IMR-90 (cell line): ENCODE data around the gene TTYH3. TPM values are rescaled to one million over a fixed set of nuclear protein-coding genes. Genes with fewer than 3 reads are reported as not detected.

Experiments used
- ATAC-seq: fragments of 200-7000 bp; cut with Tn5 transposase; 2 replicates; pipeline ENCODE4 v1.9.1; 2020; ENCODE audit warnings: low read depth, mild to moderate bottlenecking, moderate library complexity
- BruUV-seq: library from RNA; stranded (reverse); fragments of 400-500 nt; replicated peaks from 2 replicates; lab custom pipeline; 2021; lab: Mats Ljungman, UMichigan
- CTCF ChIA-PET: fragments of 300-600 bp; formaldehyde crosslinking; extraction: SDS; loops from one replicate; lab custom pipeline; 2021; ENCODE audit warnings: antibody characterized with exemption; lab: Yijun Ruan, JAX
- POLR2A ChIA-PET: fragments of 300-600 bp; sonication (Branson Sonifier 250); formaldehyde crosslinking; loops from one replicate; lab custom pipeline; 2022; ENCODE audit warnings: antibody characterized with exemption; ENCODE audit not compliant: unreplicated experiment; lab: Charles Lee
- DNase-seq: peaks from one replicate; pipeline ENCODE4 v3.0.0; 2013
- H2AFZ ChIP-seq: replicated peaks from 2 replicates; pipeline ENCODE3; 2013; ENCODE audit warnings: low read length, mild to moderate bottlenecking; ENCODE audit not compliant: poor library complexity
- H2AK5ac ChIP-seq: 2 replicates; pipeline ENCODE4 v1.6.1; 2013; ENCODE audit warnings: low read depth, low read length, inconsistent platforms
- H2AK9ac ChIP-seq: replicated peaks from 2 replicates; pipeline ENCODE3; 2013; ENCODE audit warnings: mild to moderate bottlenecking, low read depth, low read length, moderate library complexity; ENCODE audit not compliant: poor library complexity
- H2BK120ac ChIP-seq: 2 replicates; pipeline ENCODE4 v1.6.1; 2013; ENCODE audit warnings: low read depth, low read length, inconsistent platforms
- H2BK15ac ChIP-seq: 3 replicates; pipeline ENCODE4 v1.6.1; 2013; ENCODE audit warnings: low read depth, low read length, inconsistent platforms
- H2BK20ac ChIP-seq: 2 replicates; pipeline ENCODE4 v1.6.1; 2013; ENCODE audit warnings: low read depth, mild to moderate bottlenecking, inconsistent platforms, low read length, moderate library complexity
- H2BK5ac ChIP-seq: 2 replicates; pipeline ENCODE4 v1.6.1; 2013; ENCODE audit warnings: mild to moderate bottlenecking, low read depth, low read length, inconsistent platforms; ENCODE audit not compliant: poor library complexity, severe bottlenecking
- H3K14ac ChIP-seq: replicated peaks from 2 replicates; pipeline ENCODE4 v1.6.1; 2013; ENCODE audit warnings: low read depth, low read length, inconsistent platforms
- H3K18ac ChIP-seq: 2 replicates; pipeline ENCODE4 v1.6.1; 2013; ENCODE audit warnings: low read depth, low read length, control low read depth
- H3K23ac ChIP-seq: 2 replicates; pipeline ENCODE4 v1.6.1; 2013; ENCODE audit warnings: low read depth, low read length, inconsistent platforms
- H3K27ac ChIP-seq: 2 replicates; pipeline ENCODE4 v1.5.1; 2013; ENCODE audit warnings: mild to moderate bottlenecking, control low read depth, low read length; ENCODE audit not compliant: insufficient read depth
- H3K27me3 ChIP-seq: 2 replicates; pipeline ENCODE4 v1.6.1; 2013; ENCODE audit warnings: low read length; ENCODE audit not compliant: control insufficient read depth, insufficient read depth
- H3K36me3 ChIP-seq: 2 replicates; pipeline ENCODE4 v1.6.1; 2013; ENCODE audit warnings: low read length, mixed read lengths; ENCODE audit not compliant: control insufficient read depth, insufficient read depth
- H3K4ac ChIP-seq: 2 replicates; pipeline ENCODE4 v1.6.1; 2013; ENCODE audit warnings: low read depth, low read length, inconsistent platforms
- H3K4me1 ChIP-seq: 2 replicates; pipeline ENCODE4 v1.6.1; 2013; ENCODE audit warnings: low read length, mixed read lengths; ENCODE audit not compliant: control insufficient read depth, insufficient read depth
- H3K4me2 ChIP-seq: 2 replicates; pipeline ENCODE4 v1.6.1; 2013; ENCODE audit warnings: low read depth, mild to moderate bottlenecking, control low read depth, low read length, moderate library complexity
- H3K4me3 ChIP-seq: 2 replicates; pipeline ENCODE4 v1.5.1; 2013; ENCODE audit warnings: low read depth, mild to moderate bottlenecking, control low read depth, low read length, moderate library complexity; ENCODE audit not compliant: insufficient read depth
- H3K56ac ChIP-seq: 2 replicates; pipeline ENCODE4 v1.6.1; 2013; ENCODE audit warnings: low read length, inconsistent platforms; ENCODE audit not compliant: insufficient read depth; ENCODE audit errors: extremely low read depth
- H3K79me1 ChIP-seq, 2 experiments: 2 replicates each; pipeline ENCODE4 v1.6.1; 2013; ENCODE audit warnings: low read length in 2 of 2, inconsistent platforms in 1 of 2, low read depth in 1 of 2
- H3K9ac ChIP-seq: 2 replicates; pipeline ENCODE4 v1.6.1; 2013; ENCODE audit warnings: low read depth, low read length, control low read depth
- H3K9me1 ChIP-seq: 2 replicates; pipeline ENCODE4 v1.6.1; 2013; ENCODE audit warnings: low read length, inconsistent platforms; ENCODE audit not compliant: insufficient read depth
- H3K9me3 ChIP-seq: 2 replicates; pipeline ENCODE4 v1.6.1; 2013; ENCODE audit warnings: low read length; ENCODE audit not compliant: control insufficient read depth, insufficient read depth
- H4K20me1 ChIP-seq: 2 replicates; pipeline ENCODE4 v1.6.1; 2013; ENCODE audit warnings: low read length, inconsistent platforms; ENCODE audit not compliant: insufficient read depth
- H4K5ac ChIP-seq: 2 replicates; pipeline ENCODE4 v1.6.1; 2013; ENCODE audit warnings: mild to moderate bottlenecking, low read depth, low read length, control low read depth
- H4K8ac ChIP-seq, 2 experiments: 2 replicates each; pipeline ENCODE4 v1.6.1; 2013; ENCODE audit warnings: low read depth in 2 of 2, low read length in 2 of 2, control low read depth in 1 of 2, inconsistent platforms in 1 of 2
- H4K91ac ChIP-seq: 2 replicates; pipeline ENCODE4 v1.6.1; 2013; ENCODE audit warnings: low read depth, low read length, inconsistent platforms; ENCODE audit not compliant: insufficient read depth
- ELK1 ChIP-seq: fragments of 150-350 bp; IDR thresholded peaks from 2 replicates; pipeline ENCODE4 v1.6.1; 2016; ENCODE audit warnings: low read depth, mild to moderate bottlenecking, low read length, moderate library complexity, borderline replicate concordance
- WGBS, 2 experiments: methylation state at CpG; one replicate each; pipeline versions ENCODE4 v1.1.5 to v1.1.7; 2013; ENCODE audit warnings: missing lambda C conversion rate in 2 of 2; ENCODE audit not compliant: insufficient read length in 1 of 2; ENCODE audit errors: extremely low coverage in 2 of 2; 5-methylcytosine and 5-hydroxymethylcytosine counted together
- dilution Hi-C: fragments of 300-500 bp; cut with HindIII; formaldehyde crosslinking; loops from one replicate; pipeline ENCODE4 v1.14.3; 2018; ENCODE audit warnings: low sequenced_read_pairs; ENCODE audit not compliant: unreplicated experiment
- in situ Hi-C: fragments of 300-500 bp; cut with MboI; formaldehyde crosslinking; loops from 3 replicates; pipeline ENCODE4 v1.14.3; 2019; ENCODE audit warnings: low sequenced_read_pairs, inconsistent platforms, mixed read lengths
- intact Hi-C: fragments of 100-400 bp; cut with micrococcal nuclease; formaldehyde crosslinking; loops from 2 replicates; pipeline ENCODE4 v1.10.0; 2022
- polyA plus RNA-seq, 3 experiments: library from polyadenylated mRNA; depleted of rRNA; stranded (reverse); fragments of >200 nt; gene quantifications; 2 replicates each; pipeline ENCODE4 v1.2.3, GENCODE V29; 2012; ENCODE audit warnings: low replicate concordance in 1 of 3
- total RNA-seq: library from RNA; depleted of rRNA; stranded (reverse); fragments of >200 nt; gene quantifications from 2 replicates; pipeline ENCODE4 v1.2.3, GENCODE V29; 2012

The TTYH3 gene
- total and polyA plus RNA-seq, 2 of the 4 experiments (the other 2 are of a cell fraction): 5.6 to 82.6 TPM

DNA sequence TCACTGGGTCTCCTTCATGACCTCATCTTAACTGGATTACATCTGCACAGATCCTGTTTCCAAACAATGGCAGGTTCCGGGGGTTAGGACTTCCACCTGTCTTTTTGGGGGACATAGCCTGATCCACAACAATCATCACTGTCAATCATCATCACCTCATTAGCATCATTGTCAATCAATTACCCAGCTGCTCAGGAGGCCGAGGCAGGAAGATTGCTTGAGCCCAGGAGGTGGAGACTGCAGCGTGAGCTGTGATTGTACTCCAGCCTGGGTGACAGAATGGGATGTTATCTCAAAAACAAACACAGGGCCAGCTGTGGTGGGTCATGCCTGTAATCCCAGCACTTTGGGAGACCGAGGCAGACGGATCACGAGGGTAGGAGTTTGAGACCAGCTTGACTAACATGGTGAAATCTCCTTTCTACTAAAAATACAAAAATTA, 74.9 kb downstream of the TTYH3 start:
- 44% methylated on average over 2 of the region's 6 CpGs; no CpG with 5 or more reads in 1 of the 2 experiments for WGBS, 2 experiments
- H3K9ac ChIP-seq: no peak overlapping the region
- no peak overlapping the region for H4K8ac ChIP-seq
- no peaks in the 10 kb centered on the region; the same call in 1 of the 2 replicates for H3K4me1 ChIP-seq
- no peaks in the 10 kb centered on the region for H3K79me1 ChIP-seq
- CTCF ChIA-PET: no interaction called here
- no peak overlapping the region for H2AK9ac ChIP-seq
- H3K4ac ChIP-seq: no peak overlapping the region
- no peak overlapping the region for H3K4me3 ChIP-seq
- H3K18ac ChIP-seq: no peak overlapping the region
- POLR2A ChIA-PET: no interaction called here
- H4K20me1 ChIP-seq: no peaks in the 10 kb centered on the region
- H3K27me3 ChIP-seq: no peaks in the 10 kb centered on the region
- no peak for TF ChIP-seq ELK1
- no peak overlapping the region for H2AFZ ChIP-seq
- no peak overlapping the region for H2AK5ac ChIP-seq
- H2BK5ac ChIP-seq: no peak overlapping the region
- no peak overlapping the region for H4K91ac ChIP-seq
- H3K36me3 ChIP-seq: peaks cover 3% of the 10 kb centered on the region
- no peak overlapping the region for H3K14ac ChIP-seq
- no peak overlapping the region for H3K4me2 ChIP-seq
- BruUV-seq: no TSS peak
- ATAC-seq: no peak; the same call in 1 of the 2 replicates
- dilution Hi-C loops (no loop called here), in situ Hi-C loops (no loop called here), intact Hi-C loops (no loop called here)
- H3K9me3 ChIP-seq: peaks cover 4% of the 10 kb centered on the region; the same call in 1 of the 2 replicates
- DNase-seq: no peak
- no peak overlapping the region for H2BK15ac ChIP-seq
- no peak overlapping the region for H2BK120ac ChIP-seq
- H4K5ac ChIP-seq: no peak overlapping the region
- no peaks in the 10 kb centered on the region for H3K9me1 ChIP-seq
- H3K56ac ChIP-seq: no peak overlapping the region
- no peak overlapping the region for H3K27ac ChIP-seq
- H3K23ac ChIP-seq: no peak overlapping the region
- H2BK20ac ChIP-seq: no peak overlapping the region
